Femur (tissue), 1 donor: ENCODE data around the gene KRIT1.
"Not testable (repeated sequence)": the region's sequence is repeated elsewhere in the genome, so short reads cannot be mapped to it uniquely, and the experiment has no call there.

Experiments used
- DNase-seq: peaks from one replicate; pipeline ENCODE4 v3.0.0-alpha.2; 2017

The KRIT1 gene

GRCh38 chr7:92246360-92247101 is 817 bp upstream of the KRIT1 start:
- peak; percentile 35 for DNase-seq

GRCh38 chr7:92244808-92245486 is 767 bp downstream of the KRIT1 start:
- no peak for DNase-seq

- no peak for DNase-seq
Measured at GRCh38 chr7:92242972-92243371, 2.7 kb downstream of the KRIT1 start.

GRCh38 chr7:92230547-92230946 is 15.2 kb downstream of the KRIT1 start:
- no peak for DNase-seq

GRCh38 chr7:92228742-92229141 is 17.0 kb downstream of the KRIT1 start:
- DNase-seq, result no peak

GRCh38 chr7:92228100-92228499 is 17.6 kb downstream of the KRIT1 start:
- DNase-seq, result no peak

GRCh38 chr7:92226981-92227380 is 18.7 kb downstream of the KRIT1 start:
- no peak for DNase-seq

GRCh38 chr7:92221766-92222165 is 23.9 kb downstream of the KRIT1 start:
- no peak for DNase-seq

- no peak for DNase-seq
Measured at GRCh38 chr7:92206672-92207071, 39.0 kb downstream of the KRIT1 start.

GRCh38 chr7:92205987-92206386 is 39.7 kb downstream of the KRIT1 start:
- DNase-seq, result no peak

- DNase-seq, result no peak
Measured at GRCh38 chr7:92200791-92201190, 44.9 kb downstream of the KRIT1 start.

- no peak for DNase-seq
Measured at GRCh38 chr7:92192326-92192725, 53.4 kb downstream of the KRIT1 start.

GRCh38 chr7:92189246-92189645 is 56.5 kb downstream of the KRIT1 start:
- DNase-seq, result not testable (repeated sequence)

GRCh38 chr7:92184294-92184693 is 61.4 kb downstream of the KRIT1 start:
- not testable (repeated sequence) for DNase-seq

GRCh38 chr7:92178928-92179924 is 66.5 kb downstream of the KRIT1 start, which contains the start of gene LRRD1:
Gene LRRD1 (minus strand): TSS chr7:92179142. CDS start chr7:92165202, 13,940 bp downstream.
- peak; percentile 91 for DNase-seq

- DNase-seq, result no peak
Measured at GRCh38 chr7:92177362-92177761, 68.4 kb downstream of the KRIT1 start.

GRCh38 chr7:92169529-92169928 is 76.2 kb downstream of the KRIT1 start:
- DNase-seq, result not testable (repeated sequence)

GRCh38 chr7:92161271-92161670 is 84.4 kb downstream of the KRIT1 start:
- DNase-seq, result no peak

- DNase-seq, result no peak
Measured at GRCh38 chr7:92158660-92159575, 86.8 kb downstream of the KRIT1 start.

GRCh38 chr7:92156990-92157389 is 88.7 kb downstream of the KRIT1 start:
- DNase-seq, result no peak

GRCh38 chr7:92155108-92155739 is 90.5 kb downstream of the KRIT1 start:
- no peak for DNase-seq
